ENCODE measurements around the gene RCC2. TPM values are rescaled to one million over a fixed set of nuclear protein-coding genes. Genes with fewer than 3 reads are reported as not detected.

RCC2 gene
- polyA plus RNA-seq, 1 donor (not counting 4 experiments of a cell fraction or from before 2014, with no cell fraction given) = 45.2 TPM

- no peak overlapping the region for H3K4me2 ChIP-seq (ENCODE audit: control insufficient read depth, extremely low read depth, insufficient read depth, low read depth, low read length)
- TF ChIP-seq CTCF (optimal IDR thresholded peaks at IDR 0.05 in 1 of 3, IDR thresholded peaks at IDR 0.05 in 1 of 3, conservative IDR thresholded peaks at IDR 0.05 in 1 of 3; ENCODE audit: extremely low read depth in 1 of 3, insufficient read depth in 2 of 3, low read length in 3 of 3) (no peak), EZH2 (IDR thresholded peaks at IDR 0.05; ENCODE audit: low read length) (no peak)
- DNase-seq (ENCODE audit: low read depth, low spot score) (no peak), FAIRE-seq (no peak)
- no peaks in the 10 kb centered on the region for H3K9me1 ChIP-seq (ENCODE audit: control insufficient read depth, extremely low read depth, insufficient read depth, low read length)
- H3K9ac ChIP-seq (ENCODE audit: control insufficient read depth, extremely low read depth, insufficient read depth, low read length) = no peak overlapping the region
- H3K27me3 ChIP-seq (ENCODE audit: control insufficient read depth, extremely low read depth, insufficient read depth, low read length) = no peaks in the 10 kb centered on the region
- H3K9me3 ChIP-seq (ENCODE audit: control insufficient read depth, low read depth, low read length) = no peaks in the 10 kb centered on the region
- peaks cover 5% of the 10 kb centered on the region for H3K4me1 ChIP-seq (ENCODE audit: control insufficient read depth, extremely low read depth, insufficient read depth, low read length)
- H2AFZ ChIP-seq (ENCODE audit: control insufficient read depth, low read length) = no peak overlapping the region
- H3K36me3 ChIP-seq (ENCODE audit: control insufficient read depth in 2 of 2, extremely low read depth in 1 of 2, insufficient read depth in 2 of 2, low read length in 2 of 2) = no peaks in the 10 kb centered on the region
- H3K79me2 ChIP-seq (ENCODE audit: control insufficient read depth, insufficient read depth, low read length) = no peaks in the 10 kb centered on the region
- no peak overlapping the region for H3K4me3 ChIP-seq (ENCODE audit: control insufficient read depth in 2 of 3, extremely low read depth in 1 of 3, insufficient read depth in 2 of 3, low read depth in 1 of 3, low read length in 3 of 3)
- H3K27ac ChIP-seq (ENCODE audit: control insufficient read depth, insufficient read depth, low read length) = no peak overlapping the region
- dilution Hi-C loops (cut with MboI; ENCODE audit: extremely low pct_ligation_motif_present, low sequenced_read_pairs) = no loop called here
- H4K20me1 ChIP-seq (ENCODE audit: control insufficient read depth, extremely low read depth, insufficient read depth, low read length) = no peaks in the 10 kb centered on the region
Measured at GRCh38 chr1:17463991-17464390, 24.5 kb upstream of the RCC2 start.

- Histone ChIP-seq H3K9me1 (ENCODE audit: control insufficient read depth, extremely low read depth, insufficient read depth, low read length) (no peaks in the 10 kb centered on the region), H3K27me3 (ENCODE audit: control insufficient read depth, extremely low read depth, insufficient read depth, low read length) (no peaks in the 10 kb centered on the region), H3K79me2 (ENCODE audit: control insufficient read depth, insufficient read depth, low read length) (no peaks in the 10 kb centered on the region), H3K27ac (ENCODE audit: control insufficient read depth, insufficient read depth, low read length) (no peak overlapping the region), H3K9ac (ENCODE audit: control insufficient read depth, extremely low read depth, insufficient read depth, low read length) (no peak overlapping the region), H3K4me2 (ENCODE audit: control insufficient read depth, extremely low read depth, insufficient read depth, low read depth, low read length) (no peak overlapping the region), H3K36me3 (ENCODE audit: control insufficient read depth in 2 of 2, extremely low read depth in 1 of 2, insufficient read depth in 2 of 2, low read length in 2 of 2) (no peaks in the 10 kb centered on the region), H3K9me3 (ENCODE audit: control insufficient read depth, low read depth, low read length) (no peaks in the 10 kb centered on the region), H4K20me1 (ENCODE audit: control insufficient read depth, extremely low read depth, insufficient read depth, low read length) (no peaks in the 10 kb centered on the region), H2AFZ (ENCODE audit: control insufficient read depth, low read length) (no peak overlapping the region), H3K4me3 (ENCODE audit: control insufficient read depth in 2 of 3, extremely low read depth in 1 of 3, insufficient read depth in 2 of 3, low read depth in 1 of 3, low read length in 3 of 3) (no peak overlapping the region), H3K4me1 (ENCODE audit: control insufficient read depth, extremely low read depth, insufficient read depth, low read length) (peaks cover 5% of the 10 kb centered on the region)
- DNase-seq (ENCODE audit: low read depth, low spot score) = no peak
- dilution Hi-C loops (cut with MboI; ENCODE audit: extremely low pct_ligation_motif_present, low sequenced_read_pairs) = no loop called here
- no peak for TF ChIP-seq EZH2 (IDR thresholded peaks at IDR 0.05; ENCODE audit: low read length)
- no peak for TF ChIP-seq CTCF (optimal IDR thresholded peaks at IDR 0.05 in 1 of 3, IDR thresholded peaks at IDR 0.05 in 1 of 3, conservative IDR thresholded peaks at IDR 0.05 in 1 of 3; ENCODE audit: extremely low read depth in 1 of 3, insufficient read depth in 2 of 3, low read length in 3 of 3)
- no peak for FAIRE-seq
Measured at GRCh38 chr1:17462669-17463068, 23.2 kb upstream of the RCC2 start.

Data from keratinocyte (primary cell).